Keratinocyte (primary cell): Measurements from ENCODE around the gene TEX101. TPM values are rescaled to one million over a fixed set of nuclear protein-coding genes. Genes with fewer than 3 reads are reported as not detected.

Experiments
- DNase-seq: peaks from one replicate; pipeline ENCODE4 v3.0.0-alpha.2; 2011; ENCODE audit warnings: low read depth, missing footprints, low spot score
- FAIRE-seq: peaks from 2 replicates; lab custom pipeline; 2011; peaks lifted over from hg19 to GRCh38; lab: Jason Lieb, UNC
- H2AFZ ChIP-seq: 2 replicates; pipeline ENCODE4 v1.6.0; 2012; ENCODE audit warnings: low read length, control low read depth, inconsistent platforms; ENCODE audit not compliant: control insufficient read depth
- H3K27ac ChIP-seq: 2 replicates; pipeline ENCODE4 v1.5.1; 2011; ENCODE audit warnings: low read length; ENCODE audit not compliant: control insufficient read depth, insufficient read depth
- H3K27me3 ChIP-seq: 3 replicates; pipeline ENCODE4 v1.6.0; 2011; ENCODE audit warnings: low read length; ENCODE audit not compliant: control insufficient read depth, insufficient read depth; ENCODE audit errors: extremely low read depth
- H3K36me3 ChIP-seq, 2 experiments: 2 replicates in 1 of 2; 3 replicates in 1 of 2; pipeline ENCODE4 v1.5.1; 2011; ENCODE audit warnings: low read length in 2 of 2, mild to moderate bottlenecking in 1 of 2; ENCODE audit not compliant: control insufficient read depth in 2 of 2, insufficient read depth in 2 of 2; ENCODE audit errors: extremely low read depth in 1 of 2
- H3K4me1 ChIP-seq: 3 replicates; pipeline ENCODE4 v1.5.1; 2011; ENCODE audit warnings: low read length; ENCODE audit not compliant: control insufficient read depth, insufficient read depth; ENCODE audit errors: extremely low read depth
- H3K4me2 ChIP-seq: 3 replicates; pipeline ENCODE4 v1.6.0; 2011; ENCODE audit warnings: low read depth, low read length; ENCODE audit not compliant: control insufficient read depth, insufficient read depth; ENCODE audit errors: extremely low read depth
- H3K4me3 ChIP-seq, 3 experiments: fragments of 200-600 bp in 1 of 3; sonication (generic) in 1 of 3; 2 replicates in 2 of 3; 3 replicates in 1 of 3; pipeline ENCODE4 v1.5.1; 2011 to 2016; ENCODE audit warnings: low read length in 3 of 3, mild to moderate bottlenecking in 3 of 3, control low read depth in 2 of 3, inconsistent platforms in 1 of 3, low read depth in 1 of 3, mixed read lengths in 1 of 3, mixed run types in 1 of 3, moderate library complexity in 1 of 3; ENCODE audit not compliant: control insufficient read depth in 2 of 3, insufficient read depth in 2 of 3; ENCODE audit errors: extremely low read depth in 1 of 3
- H3K79me2 ChIP-seq: 2 replicates; pipeline ENCODE4 v1.6.0; 2012; ENCODE audit warnings: low read length; ENCODE audit not compliant: control insufficient read depth, insufficient read depth
- H3K9ac ChIP-seq: 3 replicates; pipeline ENCODE4 v1.6.0; 2011; ENCODE audit warnings: low read length; ENCODE audit not compliant: control insufficient read depth, insufficient read depth; ENCODE audit errors: extremely low read depth
- H3K9me1 ChIP-seq: 3 replicates; pipeline ENCODE4 v1.6.0; 2011; ENCODE audit warnings: low read length; ENCODE audit not compliant: control insufficient read depth, insufficient read depth; ENCODE audit errors: extremely low read depth
- H3K9me3 ChIP-seq: 2 replicates; pipeline ENCODE4 v1.5.1; 2012; ENCODE audit warnings: low read depth, low read length; ENCODE audit not compliant: control insufficient read depth
- H4K20me1 ChIP-seq: 3 replicates; pipeline ENCODE4 v1.6.0; 2011; ENCODE audit warnings: low read length; ENCODE audit not compliant: control insufficient read depth, insufficient read depth; ENCODE audit errors: extremely low read depth
- EZH2 ChIP-seq: IDR thresholded peaks from one replicate; pipeline ENCODE4 v1.6.1; 2012; ENCODE audit warnings: inconsistent platforms, mild to moderate bottlenecking, low read length, moderate library complexity
- dilution Hi-C: fragments of 300-500 bp; cut with MboI; formaldehyde crosslinking; loops from one replicate; pipeline ENCODE4 v1.7.0; 2020; ENCODE audit warnings: low sequenced_read_pairs; ENCODE audit not compliant: extremely low pct_ligation_motif_present
- polyA plus RNA-seq, 5 experiments: library from polyadenylated mRNA; depleted of rRNA in 3 of 5; stranded (reverse) in 3 of 5; stranded (forward) in 1 of 5; unstranded in 1 of 5; fragments of >200 nt; gene quantifications; 1 replicate in 1 of 5; 2 replicates in 3 of 5; 3 replicates in 1 of 5; pipeline versions ENCODE4 v1.2.1 to v1.2.3, GENCODE V29; 2011 to 2012; ENCODE audit warnings: missing spikeins in 2 of 5, low read depth in 1 of 5, low replicate concordance in 1 of 5
- TF ChIP-seq, protein P1 (sequence below), 3 experiments: IDR thresholded peaks in 1 of 3; conservative IDR thresholded peaks in 1 of 3; optimal IDR thresholded peaks in 1 of 3; 2 replicates in 2 of 3; 3 replicates in 1 of 3; pipeline versions ENCODE3 to v1.5.1; 2011; ENCODE audit warnings: low read length in 3 of 3, mild to moderate bottlenecking in 3 of 3, moderate library complexity in 2 of 3, control low read depth in 1 of 3, inconsistent platforms in 1 of 3; ENCODE audit not compliant: insufficient read depth in 2 of 3; ENCODE audit errors: extremely low read depth in 1 of 3

The TEX101 gene
- polyA plus RNA-seq, 1 donor (not counting 4 experiments of a cell fraction or from before 2014, with no cell fraction given): not detected

DNA sequence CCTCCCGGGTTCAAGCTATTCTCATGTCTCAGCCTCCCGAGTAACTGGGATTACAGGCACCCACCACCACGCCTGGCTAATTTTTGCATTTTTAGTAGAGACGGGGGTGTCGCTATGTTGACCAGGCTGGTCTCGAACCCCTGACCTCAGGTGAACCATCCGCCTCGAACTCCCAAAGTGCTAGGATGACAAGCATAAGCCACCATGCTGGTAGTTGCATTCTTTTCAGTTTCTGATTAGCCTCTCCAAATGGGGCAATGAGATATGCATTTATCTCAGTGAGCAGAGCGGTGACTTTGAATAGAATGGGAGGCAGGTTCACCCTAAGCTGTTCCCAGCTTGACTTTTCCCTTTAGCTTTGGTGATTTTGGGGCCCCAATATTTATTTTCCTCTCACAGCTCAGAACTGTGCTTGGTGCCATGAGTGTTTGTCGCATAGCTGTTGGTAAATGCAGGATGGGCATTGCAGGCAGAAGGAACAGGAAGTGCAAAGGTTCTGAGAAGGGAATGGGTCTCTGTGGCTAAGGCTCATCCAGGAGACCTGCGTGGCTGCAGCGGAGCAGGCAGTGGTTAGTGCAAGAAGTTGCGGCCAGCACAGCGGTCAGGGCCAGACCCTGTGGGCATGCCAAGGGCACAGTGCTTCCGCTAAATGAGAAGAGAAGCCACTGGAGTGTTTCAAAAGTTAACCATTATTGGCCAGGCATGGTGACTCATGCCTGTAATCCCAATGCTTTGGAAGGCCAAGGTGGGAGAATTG, 30.0 kb downstream of the TEX101 start:
- no peaks in the 10 kb centered on the region for H3K27me3 ChIP-seq
- no peaks in the 10 kb centered on the region for H3K36me3 ChIP-seq
- dilution Hi-C loops: no loop called here
- no peak for FAIRE-seq
- no peaks in the 10 kb centered on the region for H4K20me1 ChIP-seq
- no peak overlapping the region for H3K4me3 ChIP-seq
- no peaks in the 10 kb centered on the region for H3K9me1 ChIP-seq
- DNase-seq: no peak
- no peaks in the 10 kb centered on the region for H3K79me2 ChIP-seq
- no peak overlapping the region for H2AFZ ChIP-seq
- no peak overlapping the region for H3K27ac ChIP-seq
- H3K4me2 ChIP-seq: no peak overlapping the region
- H3K9me3 ChIP-seq: no peaks in the 10 kb centered on the region
- TF ChIP-seq EZH2: no peak
- TF ChIP-seq, protein P1, sequence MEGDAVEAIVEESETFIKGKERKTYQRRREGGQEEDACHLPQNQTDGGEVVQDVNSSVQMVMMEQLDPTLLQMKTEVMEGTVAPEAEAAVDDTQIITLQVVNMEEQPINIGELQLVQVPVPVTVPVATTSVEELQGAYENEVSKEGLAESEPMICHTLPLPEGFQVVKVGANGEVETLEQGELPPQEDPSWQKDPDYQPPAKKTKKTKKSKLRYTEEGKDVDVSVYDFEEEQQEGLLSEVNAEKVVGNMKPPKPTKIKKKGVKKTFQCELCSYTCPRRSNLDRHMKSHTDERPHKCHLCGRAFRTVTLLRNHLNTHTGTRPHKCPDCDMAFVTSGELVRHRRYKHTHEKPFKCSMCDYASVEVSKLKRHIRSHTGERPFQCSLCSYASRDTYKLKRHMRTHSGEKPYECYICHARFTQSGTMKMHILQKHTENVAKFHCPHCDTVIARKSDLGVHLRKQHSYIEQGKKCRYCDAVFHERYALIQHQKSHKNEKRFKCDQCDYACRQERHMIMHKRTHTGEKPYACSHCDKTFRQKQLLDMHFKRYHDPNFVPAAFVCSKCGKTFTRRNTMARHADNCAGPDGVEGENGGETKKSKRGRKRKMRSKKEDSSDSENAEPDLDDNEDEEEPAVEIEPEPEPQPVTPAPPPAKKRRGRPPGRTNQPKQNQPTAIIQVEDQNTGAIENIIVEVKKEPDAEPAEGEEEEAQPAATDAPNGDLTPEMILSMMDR (optimal IDR thresholded peaks at IDR 0.05 in 1 of 3, IDR thresholded peaks at IDR 0.05 in 1 of 3, conservative IDR thresholded peaks at IDR 0.05 in 1 of 3; ENCODE audit: extremely low read depth in 1 of 3, insufficient read depth in 2 of 3, low read length in 3 of 3): no peak
- H3K9ac ChIP-seq: no peak overlapping the region
- H3K4me1 ChIP-seq: peaks cover 9% of the 10 kb centered on the region

DNA sequence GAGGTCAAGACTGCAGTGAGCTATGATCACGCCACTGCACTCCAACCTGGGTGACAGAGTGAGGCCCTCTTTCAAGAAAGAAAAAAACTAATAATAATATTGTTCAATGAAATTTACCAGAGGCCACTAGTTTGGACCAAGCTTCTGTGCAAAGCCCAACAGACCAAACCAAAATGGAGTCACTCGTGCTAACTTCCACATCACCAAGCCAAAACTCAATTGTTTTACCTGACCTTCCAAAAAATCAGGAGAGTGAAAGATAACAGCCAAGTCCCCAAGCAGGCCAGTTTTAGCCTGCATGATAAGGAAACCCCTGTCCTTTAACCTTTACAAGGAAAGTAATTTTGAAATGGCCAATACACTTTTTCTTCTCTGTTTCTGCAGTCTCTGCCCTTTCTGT, 30.7 kb downstream of the TEX101 start:
- DNase-seq: no peak
- Histone ChIP-seq H3K27me3 (no peaks in the 10 kb centered on the region), H3K79me2 (no peaks in the 10 kb centered on the region), H3K9me3 (no peaks in the 10 kb centered on the region), H4K20me1 (no peaks in the 10 kb centered on the region), H3K4me3 (no peak overlapping the region), H3K9ac (no peak overlapping the region), H3K4me2 (no peak overlapping the region), H2AFZ (no peak overlapping the region), H3K36me3 (no peaks in the 10 kb centered on the region), H3K27ac (no peak overlapping the region), H3K9me1 (no peaks in the 10 kb centered on the region), H3K4me1 (peaks cover 9% of the 10 kb centered on the region)
- TF ChIP-seq, protein P1 (optimal IDR thresholded peaks at IDR 0.05 in 1 of 3, IDR thresholded peaks at IDR 0.05 in 1 of 3, conservative IDR thresholded peaks at IDR 0.05 in 1 of 3; ENCODE audit: extremely low read depth in 1 of 3, insufficient read depth in 2 of 3, low read length in 3 of 3): no peak
- no peak for TF ChIP-seq EZH2
- FAIRE-seq: no peak
- dilution Hi-C loops: no loop called here
